PC-9 (cell line): Measurements from ENCODE around the gene SYNM.

Source experiments
- EZH2 ChIP-seq: fragments of 200-600 bp; sonication (generic); IDR thresholded peaks from 2 replicates; pipeline ENCODE4 v1.8.0; 2017; ENCODE audit warnings: antibody characterized with exemption, low read depth
- TF ChIP-seq, protein P1 (sequence below): fragments of 200-600 bp; sonication (generic); conservative IDR thresholded peaks from 2 replicates; pipeline ENCODE4 v1.6.1; 2017; ENCODE audit warnings: mixed run types, antibody characterized with exemption, mild to moderate bottlenecking, moderate library complexity

DNA sequence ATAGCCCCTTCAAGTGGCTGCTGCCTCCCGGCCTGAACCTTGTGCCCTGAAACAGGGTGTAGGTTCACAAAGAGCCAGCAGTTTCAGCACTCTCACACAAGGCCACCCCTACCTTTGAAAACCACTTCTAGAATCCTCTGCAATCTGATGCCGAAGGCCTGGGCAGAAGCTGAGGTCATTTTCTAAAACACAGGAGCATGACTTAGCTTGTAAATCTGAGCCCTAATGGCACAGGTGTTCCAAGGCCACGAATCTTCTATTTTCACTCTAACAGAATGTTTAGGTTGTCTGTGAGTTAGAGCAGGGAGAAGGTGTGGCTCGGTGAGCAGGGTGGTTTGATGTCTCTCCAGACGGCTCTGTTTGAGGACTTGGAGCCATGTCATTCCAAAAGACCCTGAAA, 62.3 kb downstream of the SYNM start:
- TF ChIP-seq, protein P1, sequence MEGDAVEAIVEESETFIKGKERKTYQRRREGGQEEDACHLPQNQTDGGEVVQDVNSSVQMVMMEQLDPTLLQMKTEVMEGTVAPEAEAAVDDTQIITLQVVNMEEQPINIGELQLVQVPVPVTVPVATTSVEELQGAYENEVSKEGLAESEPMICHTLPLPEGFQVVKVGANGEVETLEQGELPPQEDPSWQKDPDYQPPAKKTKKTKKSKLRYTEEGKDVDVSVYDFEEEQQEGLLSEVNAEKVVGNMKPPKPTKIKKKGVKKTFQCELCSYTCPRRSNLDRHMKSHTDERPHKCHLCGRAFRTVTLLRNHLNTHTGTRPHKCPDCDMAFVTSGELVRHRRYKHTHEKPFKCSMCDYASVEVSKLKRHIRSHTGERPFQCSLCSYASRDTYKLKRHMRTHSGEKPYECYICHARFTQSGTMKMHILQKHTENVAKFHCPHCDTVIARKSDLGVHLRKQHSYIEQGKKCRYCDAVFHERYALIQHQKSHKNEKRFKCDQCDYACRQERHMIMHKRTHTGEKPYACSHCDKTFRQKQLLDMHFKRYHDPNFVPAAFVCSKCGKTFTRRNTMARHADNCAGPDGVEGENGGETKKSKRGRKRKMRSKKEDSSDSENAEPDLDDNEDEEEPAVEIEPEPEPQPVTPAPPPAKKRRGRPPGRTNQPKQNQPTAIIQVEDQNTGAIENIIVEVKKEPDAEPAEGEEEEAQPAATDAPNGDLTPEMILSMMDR = no peak
- no peak for TF ChIP-seq EZH2
